CD8-positive, alpha-beta memory T cell (primary cell): ENCODE data around the gene TEKTIP1. TPM values are rescaled to one million over a fixed set of nuclear protein-coding genes. Genes with fewer than 3 reads are reported as not detected.

Experiments used
- CTCF ChIA-PET: fragments of 350-600 bp; sonication (Branson Sonifier 250); formaldehyde crosslinking; loops from one replicate; lab custom pipeline; 2021; ENCODE audit warnings: antibody characterized with exemption; lab: Charles Lee
- POLR2A ChIA-PET: fragments of 350-600 bp; sonication (Branson Sonifier 250); formaldehyde crosslinking; loops from one replicate; lab custom pipeline; 2021; ENCODE audit warnings: antibody characterized with exemption; lab: Charles Lee
- DNase-seq, 5 donors: peaks; one replicate each; pipeline versions ENCODE4 v3.0.0 to v3.0.0-alpha.2; 2020 to 2022; ENCODE audit warnings: mixed read lengths in 1 of 5
- H3K27ac ChIP-seq: one replicate; pipeline ENCODE4 v1.7.0; 2013; ENCODE audit warnings: low read depth, mild to moderate bottlenecking, low read length, moderate library complexity
- H3K27me3 ChIP-seq: 2 replicates; pipeline ENCODE4 v1.7.0; 2013; ENCODE audit warnings: low read length, mild to moderate bottlenecking; ENCODE audit not compliant: insufficient read depth, poor library complexity, severe bottlenecking
- H3K36me3 ChIP-seq: 2 replicates; pipeline ENCODE4 v1.7.0; 2013; ENCODE audit warnings: mild to moderate bottlenecking, low read length, moderate library complexity; ENCODE audit not compliant: insufficient read depth
- H3K4me1 ChIP-seq: 2 replicates; pipeline ENCODE4 v1.7.0; 2013; ENCODE audit warnings: mild to moderate bottlenecking, low read length, moderate library complexity; ENCODE audit not compliant: insufficient read depth
- H3K4me3 ChIP-seq: 2 replicates; pipeline ENCODE4 v1.7.0; 2013; ENCODE audit warnings: mild to moderate bottlenecking, low read length
- H3K9me3 ChIP-seq: 2 replicates; pipeline ENCODE4 v1.7.0; 2013; ENCODE audit warnings: mild to moderate bottlenecking, low read length
- H3K27ac Mint-ChIP-seq, 8 donors: one replicate each; pipeline ENCODE4 v1.8.0; 2020 to 2021; ENCODE audit warnings: mixed read lengths in 8 of 8, mild to moderate bottlenecking in 6 of 8, inconsistent platforms in 3 of 8, moderate library complexity in 3 of 8
- H3K27me3 Mint-ChIP-seq, 2 donors: one replicate each; pipeline ENCODE4 v1.8.0; 2020 to 2021; ENCODE audit warnings: mixed read lengths in 2 of 2, mild to moderate bottlenecking in 1 of 2, moderate library complexity in 1 of 2
- H3K36me3 Mint-ChIP-seq, 3 donors: one replicate each; pipeline ENCODE4 v1.8.0; 2020 to 2021; ENCODE audit warnings: mixed read lengths in 3 of 3, inconsistent platforms in 1 of 3, mild to moderate bottlenecking in 1 of 3
- H3K4me1 Mint-ChIP-seq, 3 donors: one replicate each; pipeline ENCODE4 v1.8.0; 2020 to 2021; ENCODE audit warnings: mixed read lengths in 3 of 3, inconsistent platforms in 1 of 3, mild to moderate bottlenecking in 1 of 3
- H3K4me3 Mint-ChIP-seq, 7 donors: one replicate each; pipeline ENCODE4 v1.8.0; 2020 to 2021; ENCODE audit warnings: mixed read lengths in 7 of 7, mild to moderate bottlenecking in 6 of 7, moderate library complexity in 4 of 7, inconsistent platforms in 2 of 7
- H3K9me3 Mint-ChIP-seq, 5 donors: one replicate each; pipeline ENCODE4 v1.8.0; 2020 to 2022; ENCODE audit warnings: mixed read lengths in 5 of 5, mild to moderate bottlenecking in 3 of 5, moderate library complexity in 2 of 5, inconsistent platforms in 1 of 5
- polyA plus RNA-seq: library from polyadenylated mRNA; unstranded; fragments of 300-500 nt; fragmentation: Illumina TruSeq; gene quantifications from one replicate; pipeline ENCODE4 v1.2.3, GENCODE V29; 2021
- total RNA-seq, 2 experiments: library from RNA; stranded (reverse); gene quantifications; one replicate each; pipeline ENCODE4 v1.2.3, GENCODE V29; 2021

The TEKTIP1 gene
- total and polyA plus RNA-seq, 3 experiments from 2014 or later, result 0.38 to 1.2 (median 1.0) TPM

GRCh38 chr19:3522421-3523360, 16.3 kb upstream of the TEKTIP1 start:
- H3K27me3 Mint-ChIP-seq, result no peaks in the 10 kb centered on the region
- POLR2A ChIA-PET, result interaction anchor here (0.6 kb wide), 2 partner anchors 34 to 952 kb away, joined by 4 read pairs; no protein-coding TSS in a partner anchor
- no peaks in the 10 kb centered on the region for H3K27me3 ChIP-seq
- peaks cover 0 to 54% (median 4%) of the 10 kb centered on the region in 3 donors for H3K36me3 Mint-ChIP-seq
- H3K27ac ChIP-seq, result no peak overlapping the region
- peaks cover 2 to 22% (median 11%) of the 10 kb centered on the region in 3 donors for H3K4me1 Mint-ChIP-seq
- no peaks in the 10 kb centered on the region for H3K9me3 ChIP-seq
- H3K27ac Mint-ChIP-seq, result no peak overlapping the region
- DNase-seq, result no peak
- CTCF ChIA-PET, result no interaction called here
- H3K36me3 ChIP-seq, result no peaks in the 10 kb centered on the region
- peaks cover 4% of the 10 kb centered on the region for H3K4me1 ChIP-seq
- no peak overlapping the region for H3K4me3 ChIP-seq
- H3K9me3 Mint-ChIP-seq, result no peaks in the 10 kb centered on the region
- H3K4me3 Mint-ChIP-seq, result no peak overlapping the region

- H3K36me3 ChIP-seq, result no peaks in the 10 kb centered on the region
- H3K27me3 ChIP-seq, result no peaks in the 10 kb centered on the region
- no peak overlapping the region for H3K4me3 ChIP-seq
- no peaks in the 10 kb centered on the region for H3K9me3 Mint-ChIP-seq
- H3K27ac Mint-ChIP-seq, result peak overlapping the region in 1 of 8 donors; percentile 41
- peaks cover 2 to 16% (median 7%) of the 10 kb centered on the region in 3 donors for H3K4me1 Mint-ChIP-seq
- H3K27me3 Mint-ChIP-seq, result no peaks in the 10 kb centered on the region
- H3K4me1 ChIP-seq, result peaks cover 4% of the 10 kb centered on the region
- CTCF ChIA-PET, result no interaction called here
- peaks cover 0 to 52% (median 4%) of the 10 kb centered on the region in 3 donors for H3K36me3 Mint-ChIP-seq
- no peaks in the 10 kb centered on the region for H3K9me3 ChIP-seq
- POLR2A ChIA-PET, result interaction anchor here (0.5 to 0.6 kb wide), 2 partner anchors 483 to 951 kb away, joined by 4 read pairs; no protein-coding TSS in a partner anchor
- DNase-seq, result no peak
- no peak overlapping the region for H3K4me3 Mint-ChIP-seq
- H3K27ac ChIP-seq, result no peak overlapping the region
Measured at GRCh38 chr19:3523361-3524077, 15.5 kb upstream of the TEKTIP1 start.

GRCh38 chr19:3524078-3524842, 14.7 kb upstream of the TEKTIP1 start:
- Mint-ChIP-seq H3K36me3 (peaks cover 0 to 51% (median 4%) of the 10 kb centered on the region in 3 donors), H3K4me3 (no peak overlapping the region), H3K27me3 (no peaks in the 10 kb centered on the region), H3K4me1 (peaks cover 2 to 13% (median 5%) of the 10 kb centered on the region in 3 donors), H3K9me3 (no peaks in the 10 kb centered on the region), H3K27ac (peak overlapping the region in 3 of 8 donors; percentile 54 to 80 (median 77))
- no peak for DNase-seq
- H3K27me3 ChIP-seq, result no peaks in the 10 kb centered on the region
- H3K36me3 ChIP-seq, result no peaks in the 10 kb centered on the region
- no peak overlapping the region for H3K4me3 ChIP-seq
- POLR2A ChIA-PET, result interaction anchor here (0.5 kb wide), 1 partner anchor 482 kb away, joined by 4 read pairs; no protein-coding TSS in a partner anchor
- H3K27ac ChIP-seq, result no peak overlapping the region
- peaks cover 4% of the 10 kb centered on the region for H3K4me1 ChIP-seq
- H3K9me3 ChIP-seq, result no peaks in the 10 kb centered on the region
- CTCF ChIA-PET, result no interaction called here

- H3K27me3 Mint-ChIP-seq, result no peaks in the 10 kb centered on the region
Measured at GRCh38 chr19:3524904-3525451, 14.0 kb upstream of the TEKTIP1 start.

GRCh38 chr19:3526507-3527237, 12.3 kb upstream of the TEKTIP1 start:
- no peaks in the 10 kb centered on the region for H3K36me3 ChIP-seq
- H3K36me3 Mint-ChIP-seq, result peaks cover 0 to 40% (median 0%) of the 10 kb centered on the region in 3 donors

More at GRCh38 chr19:3524904-3525451, 14.0 kb upstream of the TEKTIP1 start:
- Mint-ChIP-seq H3K27ac (peak overlapping the region in 1 of 8 donors; percentile 54), H3K36me3 (peaks cover 0 to 47% (median 4%) of the 10 kb centered on the region in 3 donors), H3K4me3 (no peak overlapping the region), H3K9me3 (no peaks in the 10 kb centered on the region), H3K4me1 (peaks cover 2 to 10% (median 5%) of the 10 kb centered on the region in 3 donors)
- H3K4me3 ChIP-seq, result no peak overlapping the region
- H3K27ac ChIP-seq, result no peak overlapping the region
- ChIA-PET POLR2A (no interaction called here), CTCF (interaction anchor here (0.6 kb wide), 1 partner anchor 88 kb away, joined by 4 read pairs; no protein-coding TSS in a partner anchor)
- H3K27me3 ChIP-seq, result no peaks in the 10 kb centered on the region
- H3K9me3 ChIP-seq, result no peaks in the 10 kb centered on the region
- no peak for DNase-seq
- no peaks in the 10 kb centered on the region for H3K4me1 ChIP-seq
- H3K36me3 ChIP-seq, result no peaks in the 10 kb centered on the region

GRCh38 chr19:3527238-3527910, 11.6 kb upstream of the TEKTIP1 start:
- CTCF ChIA-PET, result no interaction called here
- Histone ChIP-seq H3K4me3 (no peak overlapping the region), H3K36me3 (no peaks in the 10 kb centered on the region), H3K27me3 (no peaks in the 10 kb centered on the region), H3K9me3 (no peaks in the 10 kb centered on the region), H3K4me1 (no peaks in the 10 kb centered on the region), H3K27ac (no peak overlapping the region)
- Mint-ChIP-seq H3K36me3 (peaks cover 0 to 37% (median 0%) of the 10 kb centered on the region in 3 donors), H3K4me3 (no peak overlapping the region), H3K27me3 (no peaks in the 10 kb centered on the region), H3K27ac (no peak overlapping the region), H3K9me3 (no peaks in the 10 kb centered on the region), H3K4me1 (no peaks in the 10 kb centered on the region)
- DNase-seq, result no peak
- POLR2A ChIA-PET, result no interaction called here

More at GRCh38 chr19:3526507-3527237, 12.3 kb upstream of the TEKTIP1 start:
- no peak for DNase-seq
- no peaks in the 10 kb centered on the region for H3K27me3 Mint-ChIP-seq
- ChIA-PET POLR2A (no interaction called here), CTCF (no interaction called here)
- H3K27ac ChIP-seq, result no peak overlapping the region
- no peaks in the 10 kb centered on the region for H3K9me3 ChIP-seq
- H3K9me3 Mint-ChIP-seq, result no peaks in the 10 kb centered on the region
- no peaks in the 10 kb centered on the region for H3K4me1 ChIP-seq
- H3K4me1 Mint-ChIP-seq, result peaks cover 0 to 2% (median 0%) of the 10 kb centered on the region in 3 donors
- H3K27me3 ChIP-seq, result no peaks in the 10 kb centered on the region
- no peak overlapping the region for H3K4me3 ChIP-seq
- H3K27ac Mint-ChIP-seq, result no peak overlapping the region
- no peak overlapping the region for H3K4me3 Mint-ChIP-seq
